Neural cell (in vitro differentiated cells): ENCODE measurements around the gene LATS2.

ENCODE experiments used
- EP300 ChIP-seq: fragments of 450-650 bp; conservative IDR thresholded peaks from 2 replicates; pipeline ENCODE4 v1.6.1; 2014; ENCODE audit warnings: antibody characterized with exemption, mild to moderate bottlenecking, moderate library complexity; ENCODE audit not compliant: poor library complexity, severe bottlenecking
- EZH2 ChIP-seq: fragments of 200-600, 300-800 bp; shearing (Covaris generic), sonication (generic); IDR thresholded peaks from 2 replicates; pipeline ENCODE4 v1.6.1; 2014; ENCODE audit warnings: antibody characterized with exemption, low read length, borderline replicate concordance, mild to moderate bottlenecking; ENCODE audit not compliant: insufficient read depth, poor library complexity, severe bottlenecking
- POLR2AphosphoS5 ChIP-seq: IDR thresholded peaks from 2 replicates; pipeline ENCODE4 v1.6.1; 2012
- RAD21 ChIP-seq: fragments of 450-650 bp; conservative IDR thresholded peaks from 2 replicates; pipeline ENCODE4 v1.6.1; 2014; ENCODE audit warnings: antibody characterized with exemption, mild to moderate bottlenecking, moderate library complexity
- TF ChIP-seq, protein P1 (sequence below): fragments of 450-650 bp; IDR thresholded peaks from 2 replicates; pipeline ENCODE4 v1.5.1; 2014; ENCODE audit warnings: antibody characterized with exemption, mild to moderate bottlenecking, moderate library complexity; ENCODE audit not compliant: poor library complexity, severe bottlenecking

DNA sequence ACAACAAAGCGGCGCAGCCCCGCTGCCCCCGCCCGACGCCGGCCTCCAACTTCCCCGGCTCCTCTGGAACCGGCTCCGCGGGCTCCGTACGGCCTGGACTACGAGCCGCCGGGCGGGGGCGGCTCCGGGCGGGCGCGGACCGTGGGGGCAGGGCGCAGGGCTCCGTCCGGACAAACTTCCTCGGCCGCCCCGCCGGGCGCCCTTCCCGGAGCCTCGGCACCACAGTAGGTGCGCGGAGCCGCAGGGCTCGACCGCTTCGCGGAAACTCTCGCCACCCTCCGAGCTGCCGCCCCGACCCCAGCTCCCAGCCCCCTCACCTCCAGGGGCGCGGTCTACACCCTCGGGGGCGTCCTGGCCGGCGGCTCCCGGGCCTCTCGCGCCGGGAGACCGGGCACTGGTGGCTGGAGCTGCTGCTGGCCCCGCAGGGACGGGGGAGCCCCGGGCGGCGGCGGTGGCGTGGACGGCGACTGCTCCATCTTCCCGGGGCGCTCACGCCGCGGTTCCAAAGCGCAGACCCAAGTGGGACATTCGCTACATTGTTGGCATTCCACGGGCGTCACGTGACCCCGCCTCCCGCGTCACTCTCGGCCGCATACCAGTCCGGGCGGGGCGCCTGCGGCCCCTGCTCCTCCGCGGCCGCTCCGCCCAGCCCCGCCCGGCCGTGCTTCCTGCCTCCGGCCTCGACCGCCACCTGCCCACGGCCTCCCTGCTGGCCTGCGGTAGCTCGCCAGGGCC, at the start of gene LATS2:
- no peak for TF ChIP-seq EZH2
- TF ChIP-seq, protein P1, sequence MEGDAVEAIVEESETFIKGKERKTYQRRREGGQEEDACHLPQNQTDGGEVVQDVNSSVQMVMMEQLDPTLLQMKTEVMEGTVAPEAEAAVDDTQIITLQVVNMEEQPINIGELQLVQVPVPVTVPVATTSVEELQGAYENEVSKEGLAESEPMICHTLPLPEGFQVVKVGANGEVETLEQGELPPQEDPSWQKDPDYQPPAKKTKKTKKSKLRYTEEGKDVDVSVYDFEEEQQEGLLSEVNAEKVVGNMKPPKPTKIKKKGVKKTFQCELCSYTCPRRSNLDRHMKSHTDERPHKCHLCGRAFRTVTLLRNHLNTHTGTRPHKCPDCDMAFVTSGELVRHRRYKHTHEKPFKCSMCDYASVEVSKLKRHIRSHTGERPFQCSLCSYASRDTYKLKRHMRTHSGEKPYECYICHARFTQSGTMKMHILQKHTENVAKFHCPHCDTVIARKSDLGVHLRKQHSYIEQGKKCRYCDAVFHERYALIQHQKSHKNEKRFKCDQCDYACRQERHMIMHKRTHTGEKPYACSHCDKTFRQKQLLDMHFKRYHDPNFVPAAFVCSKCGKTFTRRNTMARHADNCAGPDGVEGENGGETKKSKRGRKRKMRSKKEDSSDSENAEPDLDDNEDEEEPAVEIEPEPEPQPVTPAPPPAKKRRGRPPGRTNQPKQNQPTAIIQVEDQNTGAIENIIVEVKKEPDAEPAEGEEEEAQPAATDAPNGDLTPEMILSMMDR: no peak
- no peak for TF ChIP-seq EP300
- TF ChIP-seq POLR2AphosphoS5: peak; percentile 77
- no peak for TF ChIP-seq RAD21
